Endothelial cell (in vitro differentiated cells): Measurements from ENCODE around the gene NTSR1. TPM values are rescaled to one million over a fixed set of nuclear protein-coding genes. Genes with fewer than 3 reads are reported as not detected.

Experiments
- DNase-seq: peaks from one replicate; pipeline ENCODE4 v3.0.0; 2021; ENCODE audit warnings: low spot score
- H3K27ac Mint-ChIP-seq: one replicate; pipeline ENCODE4 v1.8.0; 2021; ENCODE audit warnings: mixed read lengths, inconsistent platforms; ENCODE audit not compliant: unreplicated experiment
- H3K27me3 Mint-ChIP-seq: one replicate; pipeline ENCODE4 v1.8.0; 2021; ENCODE audit warnings: mild to moderate bottlenecking, moderate library complexity, mixed read lengths, inconsistent platforms; ENCODE audit not compliant: unreplicated experiment
- H3K36me3 Mint-ChIP-seq: one replicate; pipeline ENCODE4 v1.8.0; 2021; ENCODE audit warnings: mild to moderate bottlenecking, low read depth, mixed read lengths, inconsistent platforms; ENCODE audit not compliant: unreplicated experiment
- H3K4me1 Mint-ChIP-seq: one replicate; pipeline ENCODE4 v1.8.0; 2021; ENCODE audit warnings: mild to moderate bottlenecking, mixed read lengths, inconsistent platforms; ENCODE audit not compliant: unreplicated experiment
- H3K4me3 Mint-ChIP-seq: one replicate; pipeline ENCODE4 v1.8.0; 2021; ENCODE audit warnings: mild to moderate bottlenecking, mixed read lengths, inconsistent platforms; ENCODE audit not compliant: unreplicated experiment
- H3K9me3 Mint-ChIP-seq: one replicate; pipeline ENCODE4 v1.8.0; 2021; ENCODE audit warnings: mixed read lengths, inconsistent platforms; ENCODE audit not compliant: unreplicated experiment
- CTCF ChIP-seq: fragments of 200-600 bp; sonication (generic); IDR thresholded peaks from one replicate; pipeline ENCODE4 v1.5.0; 2021; ENCODE audit warnings: antibody characterized with exemption; ENCODE audit not compliant: unreplicated experiment
- total RNA-seq: library from RNA; stranded (reverse); fragmentation: NEBNext Ultra II Directional; extraction: Animal tissue kit (Norgen Biotek cat#: 25700); gene quantifications from one replicate; pipeline ENCODE4 v1.2.1, GENCODE V29; 2021; ENCODE audit not compliant: unreplicated experiment

The NTSR1 gene
- total RNA-seq, 1 donor from 2014 or later, result not detected

- Mint-ChIP-seq H3K9me3 (no peaks in the 10 kb centered on the region), H3K4me3 (no peak overlapping the region), H3K27me3 (peaks cover 10% of the 10 kb centered on the region), H3K4me1 (peaks cover under 1% of the 10 kb centered on the region), H3K27ac (no peak overlapping the region), H3K36me3 (no peaks in the 10 kb centered on the region)
- TF ChIP-seq CTCF, result no peak
- no peak for DNase-seq
Measured at GRCh38 chr20:62661647-62662046, 47.0 kb upstream of the NTSR1 start.

DNA sequence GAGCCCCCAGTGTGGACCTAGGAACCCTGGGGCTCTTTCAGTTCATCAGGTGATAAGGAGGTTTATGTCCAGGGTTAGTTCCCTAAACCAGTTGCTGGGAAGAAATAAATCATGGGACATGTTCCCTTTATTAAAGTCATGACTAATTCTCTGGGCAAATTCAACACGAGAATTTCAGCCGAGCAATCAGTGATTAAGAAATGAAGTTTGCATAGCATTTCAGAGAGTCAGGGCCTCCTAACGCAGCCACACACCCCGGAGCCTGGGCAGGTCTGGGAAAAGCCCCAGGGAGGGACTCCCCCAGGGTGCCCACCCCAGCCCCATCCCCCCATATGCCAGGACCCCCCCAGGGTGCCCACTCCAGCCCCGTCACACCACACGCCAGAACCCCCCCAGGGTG is 46.2 kb upstream of the NTSR1 start:
- peaks cover 15% of the 10 kb centered on the region for H3K27me3 Mint-ChIP-seq
- no peaks in the 10 kb centered on the region for H3K36me3 Mint-ChIP-seq
- no peak for DNase-seq
- no peak for TF ChIP-seq CTCF
- H3K27ac Mint-ChIP-seq, result no peak overlapping the region
- no peak overlapping the region for H3K4me3 Mint-ChIP-seq
- no peaks in the 10 kb centered on the region for H3K9me3 Mint-ChIP-seq
- peaks cover 8% of the 10 kb centered on the region for H3K4me1 Mint-ChIP-seq

DNA sequence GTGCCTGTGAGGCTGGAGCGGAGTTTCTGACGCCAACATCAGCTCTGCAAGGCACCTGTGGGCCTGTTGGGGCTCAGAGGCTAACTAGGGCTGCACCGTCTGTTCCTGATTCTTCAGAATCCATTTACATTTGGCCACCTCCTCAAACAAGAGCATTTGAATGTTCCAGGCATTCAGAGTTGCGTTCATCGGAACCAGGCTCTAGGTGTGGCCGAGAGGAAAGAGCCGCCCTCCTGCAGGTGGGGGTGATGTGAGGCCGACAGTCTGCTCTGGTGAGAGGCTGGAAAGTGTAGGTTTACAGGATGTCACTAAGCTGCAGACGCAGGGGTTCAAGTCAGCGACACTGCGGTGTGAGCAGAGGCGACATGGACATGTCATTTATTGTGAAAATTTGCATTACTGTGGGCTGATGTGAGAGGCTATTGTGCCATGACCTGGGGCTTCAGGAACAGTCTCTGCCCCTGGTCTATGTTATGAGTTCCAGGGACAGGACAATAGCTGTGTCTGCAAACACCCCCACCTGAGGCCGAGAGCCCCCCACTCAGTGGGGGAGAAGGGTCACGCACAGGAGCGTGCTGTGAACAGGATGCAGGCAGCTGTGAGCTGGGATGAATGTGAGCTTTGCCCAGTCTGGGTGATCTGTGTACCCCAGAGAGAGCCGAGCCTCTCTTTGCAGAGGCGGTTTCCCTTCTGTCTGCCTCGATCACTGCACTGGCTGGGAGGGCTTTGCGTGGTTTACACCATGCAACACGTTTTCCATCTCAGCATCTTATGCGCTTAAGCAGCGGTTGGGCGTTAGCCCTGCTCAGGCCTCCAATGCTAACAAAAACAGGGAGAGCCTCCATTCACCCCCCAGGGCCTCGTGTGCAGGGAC is 45.3 kb upstream of the NTSR1 start:
- Mint-ChIP-seq H3K36me3 (no peaks in the 10 kb centered on the region), H3K9me3 (no peaks in the 10 kb centered on the region), H3K4me3 (no peak overlapping the region), H3K4me1 (peaks cover 8% of the 10 kb centered on the region), H3K27me3 (peaks cover 15% of the 10 kb centered on the region), H3K27ac (no peak overlapping the region)
- no peak for DNase-seq
- no peak for TF ChIP-seq CTCF

DNA sequence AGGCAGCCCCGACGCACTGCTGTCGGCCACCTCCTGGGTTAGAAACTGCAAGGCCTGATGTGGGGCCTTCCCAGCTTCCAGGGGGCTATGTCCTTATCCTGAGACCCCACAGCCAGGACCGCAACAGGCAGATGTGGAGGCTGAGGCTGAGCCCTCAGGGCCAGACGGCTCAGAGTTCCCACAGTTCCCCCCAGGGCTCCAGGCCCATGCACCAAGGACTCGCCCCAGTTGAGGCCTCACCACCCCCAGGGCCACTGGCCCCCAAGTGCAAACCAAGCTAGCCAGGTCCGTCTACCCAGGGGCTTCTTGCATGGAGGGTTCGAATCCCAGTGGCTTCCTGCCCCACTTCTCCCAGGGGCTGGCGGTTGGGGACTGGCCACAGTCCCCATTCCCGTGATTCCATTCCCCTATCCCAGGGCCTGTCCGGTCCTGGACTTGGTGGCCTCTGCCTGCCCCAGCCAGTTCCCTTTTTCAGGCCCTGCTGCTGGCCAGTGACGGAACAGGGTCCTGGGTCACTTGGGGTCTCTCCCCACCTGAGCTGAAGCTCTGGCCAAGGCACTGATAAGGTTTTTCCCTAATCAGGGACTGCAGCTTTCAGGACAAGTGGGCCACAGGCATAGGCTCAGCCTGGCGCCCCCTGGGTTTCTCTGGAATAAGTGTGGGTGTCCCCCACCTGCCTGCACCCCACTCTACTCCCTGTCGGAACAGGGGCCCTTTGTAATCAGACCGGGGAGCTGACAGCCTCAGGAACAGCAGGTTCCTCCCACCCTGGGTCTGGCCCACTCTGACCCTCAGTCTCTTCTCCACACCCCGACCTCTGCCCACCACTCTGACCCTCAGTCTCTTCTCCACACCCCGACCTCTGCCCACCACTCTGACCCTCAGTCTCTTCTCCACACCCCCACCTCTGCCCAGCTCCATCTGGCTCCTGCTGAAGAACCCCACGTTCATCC is 44.3 kb upstream of the NTSR1 start:
- peaks cover 8% of the 10 kb centered on the region for H3K4me1 Mint-ChIP-seq
- no peak for TF ChIP-seq CTCF
- no peak overlapping the region for H3K4me3 Mint-ChIP-seq
- peaks cover 11% of the 10 kb centered on the region for H3K27me3 Mint-ChIP-seq
- no peak overlapping the region for H3K27ac Mint-ChIP-seq
- H3K9me3 Mint-ChIP-seq, result no peaks in the 10 kb centered on the region
- no peak for DNase-seq
- H3K36me3 Mint-ChIP-seq, result no peaks in the 10 kb centered on the region
